GM18951 (cell line): ENCODE measurements around the gene MICAL3.

Source experiments
- POLR2A ChIP-seq: IDR thresholded peaks from 4 replicates; pipeline ENCODE4 v1.6.1; 2011; ENCODE audit warnings: mild to moderate bottlenecking; ENCODE audit not compliant: insufficient read length, insufficient read depth; ENCODE audit errors: extremely low read depth
- in situ Hi-C: fragments of 300-500 bp; cut with MboI; formaldehyde crosslinking; loops from one replicate; pipeline ENCODE4 v1.12.0; 2022; ENCODE audit warnings: low sequenced_read_pairs, mixed read lengths, inconsistent platforms; ENCODE audit not compliant: unreplicated experiment

Gene MICAL3

DNA sequence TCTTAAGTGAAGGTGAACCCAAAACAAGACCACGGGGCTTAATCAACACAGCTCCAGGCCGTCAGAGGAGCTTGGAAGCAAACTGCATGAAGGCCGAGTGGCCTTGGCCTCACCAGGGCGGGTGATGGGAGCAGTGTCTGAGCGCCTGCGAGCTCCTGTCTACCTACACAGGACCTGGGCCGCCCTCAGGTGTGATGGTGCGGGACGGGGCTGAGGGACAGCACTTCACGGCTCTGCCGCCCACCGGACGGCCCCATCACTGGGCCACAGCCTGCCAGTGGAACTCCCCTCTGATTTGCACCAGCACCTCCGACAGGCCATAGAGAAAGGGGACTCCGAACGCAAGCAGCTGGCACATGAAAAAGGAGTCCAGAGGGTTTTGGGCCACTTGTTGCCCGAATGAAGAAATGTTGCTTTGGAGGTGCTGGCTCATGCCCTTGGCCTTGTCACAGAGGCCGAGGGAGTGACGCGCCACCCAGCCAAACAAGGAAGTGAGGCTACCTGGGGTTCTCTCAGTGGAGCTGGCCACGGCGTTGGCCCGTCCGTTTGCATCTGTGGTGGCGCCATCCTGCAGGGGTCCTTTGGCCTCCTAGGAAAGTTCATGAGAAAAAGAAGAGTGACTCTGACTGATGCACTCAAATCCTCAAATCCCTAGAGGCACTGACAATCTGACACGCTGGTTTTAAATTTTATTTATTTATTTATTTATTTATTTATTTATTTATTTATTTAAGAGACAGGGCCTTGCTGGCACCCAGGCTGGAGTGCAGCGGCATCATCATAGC is 159.8 kb downstream of the MICAL3 start:
- no peak for TF ChIP-seq POLR2A

DNA sequence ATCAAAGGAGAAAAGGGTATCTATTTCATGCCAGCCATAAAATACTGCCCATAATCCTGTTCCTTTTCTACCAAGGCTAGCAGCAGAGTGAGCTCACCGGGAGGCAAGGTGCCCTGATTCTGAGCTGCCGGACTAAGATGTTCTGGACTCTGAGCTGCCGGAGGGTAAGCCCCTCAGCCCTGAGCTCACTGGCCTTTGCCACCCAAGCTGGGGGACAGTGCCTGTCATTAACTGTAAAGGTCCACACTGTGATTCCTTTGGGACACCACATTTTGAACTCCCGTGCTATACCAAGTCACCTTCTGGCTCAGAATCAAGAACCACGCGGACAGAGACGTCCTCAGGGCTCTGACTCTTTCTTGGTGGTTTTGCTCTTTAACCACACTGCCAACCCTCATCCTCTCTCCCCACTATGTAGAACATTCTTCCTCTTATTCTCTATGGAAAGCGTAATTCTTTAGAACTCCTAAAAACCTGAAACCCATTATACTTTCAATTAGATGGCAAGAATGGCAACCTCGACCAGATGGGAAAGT is 161.6 kb downstream of the MICAL3 start:
- TF ChIP-seq POLR2A: no peak
- in situ Hi-C loops: no loop called here

More for the DNA sequence above, 159.8 kb downstream of the MICAL3 start:
- in situ Hi-C loops: no loop called here

DNA sequence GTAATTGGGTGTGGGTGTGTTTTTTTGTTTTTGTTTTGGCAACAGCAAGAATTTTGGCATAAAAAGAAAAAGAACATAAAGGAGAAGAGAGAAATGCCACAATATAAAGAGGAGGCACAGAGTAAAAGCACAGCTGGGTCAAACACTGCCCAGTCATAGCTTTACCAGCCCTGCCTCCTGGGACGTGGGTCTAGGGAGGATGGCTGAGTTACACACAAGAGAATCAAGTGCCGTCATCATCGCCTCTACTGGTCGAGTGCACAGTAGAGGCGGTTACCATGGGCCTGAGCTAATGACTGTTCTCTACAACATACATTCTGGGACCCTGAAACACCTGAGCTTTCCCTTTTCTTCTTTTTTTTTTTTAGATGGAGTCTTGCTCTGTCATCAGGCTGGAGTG is 162.5 kb downstream of the MICAL3 start:
- in situ Hi-C loops: no loop called here
- no peak for TF ChIP-seq POLR2A

DNA sequence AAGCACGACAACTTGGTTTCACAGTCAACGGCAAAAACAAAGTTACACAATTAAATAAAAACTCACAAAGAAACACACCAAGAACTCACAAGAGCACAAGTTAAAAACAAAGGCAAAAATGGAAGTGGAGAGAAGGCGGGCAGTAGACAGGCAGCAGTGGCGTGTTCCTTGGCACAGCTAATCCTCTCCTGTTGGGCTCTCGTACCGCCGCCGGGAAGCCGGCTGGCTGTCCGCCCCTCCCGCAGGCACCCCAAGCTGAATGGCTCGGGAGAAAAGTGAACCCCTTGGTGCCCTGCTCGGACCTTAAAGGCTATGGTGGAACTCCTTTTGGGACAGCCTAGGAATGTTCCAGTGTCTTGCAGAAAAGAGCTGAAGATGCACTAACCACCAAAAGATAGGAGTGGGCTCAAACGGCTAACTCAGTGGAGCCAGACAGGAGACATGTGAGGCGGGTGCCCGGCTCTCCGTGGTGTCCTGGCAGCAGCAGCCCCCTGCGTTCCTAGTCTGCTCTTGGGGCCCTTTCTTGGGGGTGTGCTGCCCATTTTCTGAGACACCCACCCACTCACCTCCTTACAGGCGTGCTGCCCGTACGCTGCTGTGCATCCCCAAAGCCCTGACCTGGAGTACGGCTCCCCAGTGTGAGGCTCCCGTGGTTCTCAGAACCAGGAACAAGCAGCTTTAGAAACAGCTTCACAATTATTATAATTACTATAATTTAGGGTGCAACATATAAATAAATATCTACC is 164.0 kb downstream of the MICAL3 start:
- in situ Hi-C loops: no loop called here
- TF ChIP-seq POLR2A: no peak

DNA sequence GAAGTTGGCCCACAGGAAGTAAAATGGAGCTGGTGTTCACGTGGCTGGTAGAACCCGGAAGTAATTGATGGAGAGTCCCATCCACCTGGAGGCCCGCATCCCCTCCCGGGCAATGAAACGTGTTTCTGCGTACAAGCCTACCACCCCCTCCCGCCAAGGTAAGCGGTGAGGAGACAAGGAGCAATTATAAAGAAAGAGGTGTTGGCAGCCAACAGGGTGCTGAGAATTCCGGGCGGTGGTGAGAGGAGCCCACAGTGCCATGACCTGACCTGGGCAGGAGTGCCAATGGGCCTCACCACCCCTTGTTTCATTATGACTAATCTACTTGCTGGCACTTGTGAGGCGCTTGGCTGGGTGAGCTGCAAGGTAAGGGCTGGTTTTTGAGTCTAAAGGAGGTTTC is 166.3 kb downstream of the MICAL3 start:
- in situ Hi-C loops: no loop called here
- no peak for TF ChIP-seq POLR2A

DNA sequence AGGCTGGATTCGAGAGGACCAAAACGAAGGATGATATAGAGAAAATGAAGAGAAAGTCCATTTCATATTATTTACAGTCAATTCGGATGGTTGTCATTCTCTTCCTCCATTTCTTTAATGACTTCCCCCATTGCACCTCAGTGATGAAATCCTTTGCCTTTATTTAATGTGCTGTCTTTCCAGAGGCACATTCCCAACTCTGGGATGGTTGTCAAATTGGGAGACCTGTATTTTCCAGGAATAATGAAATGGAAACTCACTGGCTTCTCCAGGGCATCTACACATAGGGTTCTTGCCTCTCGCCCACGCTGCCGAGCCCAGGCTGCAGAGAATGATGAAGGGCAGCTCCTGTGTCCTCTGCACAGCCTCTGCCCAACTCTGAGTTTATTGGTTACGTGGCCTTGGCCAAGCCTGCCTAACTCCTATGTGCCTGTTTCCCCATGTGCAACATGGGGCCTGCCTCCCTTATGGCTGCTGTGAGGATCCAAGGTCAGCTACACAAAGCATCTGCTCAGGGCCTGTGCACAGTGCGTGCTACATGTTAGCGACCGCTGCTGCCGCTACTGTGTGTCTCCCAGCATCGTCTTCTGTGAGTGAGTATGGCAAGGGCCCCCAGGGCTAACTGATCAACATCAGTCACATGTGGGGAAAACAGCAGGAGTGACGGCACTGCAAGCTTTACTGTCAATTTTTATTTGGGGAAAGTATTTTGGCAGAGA is 168.6 kb downstream of the MICAL3 start:
- TF ChIP-seq POLR2A: no peak
- in situ Hi-C loops: no loop called here

DNA sequence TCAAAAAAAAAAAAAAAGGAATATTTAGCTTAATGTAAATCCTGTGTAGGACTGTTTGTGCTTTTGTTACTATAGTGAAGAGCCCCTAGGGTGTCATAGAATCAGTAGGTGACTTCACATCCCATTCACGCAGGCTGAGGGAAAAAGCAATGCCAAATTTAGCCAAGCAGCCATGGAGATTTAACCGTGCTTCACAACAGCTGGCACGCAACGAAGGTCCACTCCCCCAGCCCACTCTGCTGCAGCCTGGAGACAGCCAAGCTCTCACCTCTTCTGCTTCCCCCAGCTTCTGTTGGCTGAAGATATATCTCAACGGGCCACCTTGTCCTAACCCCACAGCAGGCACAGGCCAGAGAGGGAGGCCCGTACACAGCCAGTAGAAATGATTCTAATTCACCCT is 171.3 kb downstream of the MICAL3 start:
- in situ Hi-C loops: no loop called here
- no peak for TF ChIP-seq POLR2A

DNA sequence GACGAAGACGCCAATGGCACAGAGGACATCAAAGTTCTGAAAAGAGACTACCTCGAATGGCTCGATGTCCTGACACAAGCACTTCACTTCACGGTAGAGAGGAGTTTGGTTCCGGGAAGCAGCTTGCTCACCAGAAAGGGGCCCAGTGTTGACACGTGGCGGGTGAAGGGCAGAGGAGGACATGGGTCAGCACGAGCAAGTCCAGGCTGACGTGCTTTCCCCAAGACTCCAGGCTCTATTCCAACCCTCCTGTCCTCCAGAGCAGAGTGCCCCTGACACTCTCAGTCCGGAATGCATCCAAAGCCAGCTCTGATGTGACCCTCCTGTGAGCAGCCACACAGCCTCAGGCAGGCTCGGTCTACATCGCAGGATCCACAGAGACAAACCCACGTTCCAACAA is 172.6 kb downstream of the MICAL3 start:
- no peak for TF ChIP-seq POLR2A

DNA sequence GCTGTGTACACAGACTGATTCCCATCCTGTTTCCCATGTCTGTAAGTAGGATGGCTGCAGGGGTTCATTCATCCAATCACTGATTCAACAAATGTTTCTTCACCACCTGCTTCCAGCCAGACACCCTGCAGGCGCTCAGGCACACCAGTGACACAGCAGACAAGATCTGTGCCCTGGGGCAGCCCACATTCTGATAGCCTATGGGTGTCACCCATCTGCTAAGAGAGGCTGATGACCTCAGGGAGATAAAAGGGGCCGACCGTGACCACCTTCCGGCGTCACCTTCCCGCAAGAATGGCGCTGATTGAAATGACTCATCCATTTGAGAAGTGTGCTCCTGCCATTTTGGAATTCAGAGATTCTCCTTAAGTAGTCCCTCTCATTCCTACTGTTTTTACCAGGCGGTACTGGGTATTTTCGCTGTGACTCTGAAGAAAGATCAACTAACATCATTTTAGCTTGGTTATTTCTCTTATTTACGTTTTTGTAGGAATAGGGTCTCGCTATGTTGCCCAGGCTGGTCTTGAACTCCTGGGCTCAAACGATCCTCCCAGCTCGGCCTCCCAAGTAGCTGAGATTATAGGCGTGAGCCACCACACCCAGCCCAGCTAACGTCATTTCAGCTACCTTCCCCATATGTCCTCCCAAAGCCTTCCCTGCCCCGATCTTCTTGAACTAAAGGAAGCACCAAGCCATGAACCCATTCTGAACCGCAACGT is 176.8 kb downstream of the MICAL3 start:
- in situ Hi-C loops: no loop called here
- no peak for TF ChIP-seq POLR2A

More for the DNA sequence above, 172.6 kb downstream of the MICAL3 start:
- in situ Hi-C loops: no loop called here

DNA sequence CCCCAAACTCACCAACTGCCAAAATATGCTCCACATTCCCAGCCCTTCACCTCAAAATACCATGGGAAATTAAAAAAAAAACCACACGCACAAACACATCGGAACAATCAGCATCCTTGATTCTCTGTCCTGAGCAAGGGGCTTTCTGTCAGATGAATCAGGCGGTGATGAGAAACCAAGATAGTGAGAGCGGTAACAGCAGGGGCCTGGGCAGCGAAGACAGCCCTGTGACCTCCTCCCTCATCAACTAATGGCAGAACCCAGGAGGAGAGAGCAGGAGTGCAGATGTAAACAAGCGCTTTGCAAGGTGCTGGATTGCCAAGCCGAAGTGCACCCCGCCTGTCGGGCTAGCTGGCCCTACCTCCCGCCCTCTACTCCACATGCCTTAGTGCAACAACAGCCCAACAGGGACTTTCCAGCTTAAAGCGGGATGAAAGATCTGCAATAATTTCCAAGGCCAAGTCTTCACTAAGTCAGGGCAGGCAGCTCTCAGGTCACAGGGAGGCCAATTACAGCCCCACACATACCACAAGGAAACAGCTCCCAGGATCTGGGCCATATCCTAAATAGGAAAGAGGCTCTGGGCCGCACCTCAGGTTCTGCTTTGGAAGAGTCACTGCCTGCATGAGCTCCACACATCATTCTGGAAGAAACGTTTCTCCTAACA is 177.9 kb downstream of the MICAL3 start:
- no peak for TF ChIP-seq POLR2A
- in situ Hi-C loops: no loop called here

DNA sequence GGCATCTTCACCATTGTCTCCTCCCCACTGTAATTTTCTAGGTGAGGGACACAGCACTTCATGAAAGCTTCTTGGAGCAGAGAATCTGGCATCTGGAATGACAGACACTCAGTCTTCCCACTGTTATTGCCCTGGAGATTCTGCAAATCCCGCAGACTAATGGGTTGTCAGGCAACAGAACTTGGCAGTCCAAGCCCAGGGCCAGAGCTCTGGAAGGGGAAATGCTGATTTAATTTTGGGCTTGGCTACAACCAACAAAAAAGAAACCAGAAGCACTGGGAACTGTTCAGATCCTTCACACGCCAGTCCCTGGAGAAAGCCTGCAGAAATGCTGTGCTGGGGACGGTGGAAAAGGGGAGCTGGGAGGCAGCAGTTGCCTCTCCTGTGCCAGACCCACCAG is 178.6 kb downstream of the MICAL3 start:
- in situ Hi-C loops: no loop called here
- TF ChIP-seq POLR2A: no peak

DNA sequence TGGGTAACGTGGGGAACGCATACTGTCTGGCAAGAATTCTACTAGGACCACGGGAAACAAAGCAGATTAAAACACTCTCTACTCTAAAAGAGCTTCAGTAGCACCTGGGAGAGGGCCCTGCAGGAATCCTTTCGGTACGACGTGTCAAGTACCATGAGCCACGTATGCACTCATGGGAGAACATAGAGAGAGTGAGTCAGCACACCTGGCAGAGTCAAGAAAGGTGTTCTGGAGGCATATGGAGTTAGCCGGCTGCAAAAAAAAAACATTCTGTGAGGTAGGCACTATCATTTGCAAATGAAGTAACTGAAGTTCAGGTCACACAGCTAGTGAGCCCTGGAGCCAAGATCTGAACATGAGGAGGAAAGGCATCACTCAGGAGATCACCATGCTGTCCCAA is 179.0 kb downstream of the MICAL3 start:
- TF ChIP-seq POLR2A: no peak
- in situ Hi-C loops: no loop called here

DNA sequence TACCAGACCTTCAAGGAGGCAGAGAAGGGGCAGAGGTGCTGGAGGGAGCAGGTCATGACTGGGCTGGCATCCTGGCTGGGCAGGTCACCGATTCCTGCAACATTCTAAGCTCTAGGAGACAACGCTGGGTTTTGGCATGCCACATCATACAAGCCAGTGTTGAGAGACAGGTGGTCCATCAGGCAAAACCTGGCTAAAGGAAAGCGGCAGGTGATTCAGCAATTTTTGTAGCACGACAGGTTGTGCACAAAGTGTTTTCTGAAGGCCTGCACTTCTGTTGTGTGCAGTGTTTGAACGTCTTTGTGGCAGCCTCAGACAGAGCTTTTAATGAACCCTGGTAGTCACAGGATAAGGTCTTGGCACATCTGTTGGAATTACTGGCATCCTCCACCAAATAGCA is 180.2 kb downstream of the MICAL3 start:
- TF ChIP-seq POLR2A: no peak
- in situ Hi-C loops: no loop called here

DNA sequence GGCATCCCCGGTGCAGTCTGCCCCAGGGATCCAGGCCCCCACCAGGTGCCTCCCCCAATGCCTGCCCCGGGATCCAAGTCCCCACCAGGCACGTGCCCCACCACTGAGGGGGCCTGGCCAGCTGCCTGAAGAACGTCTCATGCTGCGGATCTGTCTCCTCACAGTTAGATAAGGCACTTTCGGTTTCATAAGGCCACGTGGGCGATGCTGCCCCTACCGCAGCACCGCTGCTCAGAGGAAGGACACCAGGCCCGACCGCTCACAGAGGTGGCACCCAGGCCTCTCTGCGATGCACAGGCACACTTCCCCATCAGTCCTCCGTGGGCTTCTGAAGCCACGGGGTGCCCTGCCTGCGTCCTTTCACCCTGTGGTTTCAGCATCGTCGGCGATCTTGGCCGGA is 182.0 kb downstream of the MICAL3 start:
- no peak for TF ChIP-seq POLR2A
- in situ Hi-C loops: no loop called here
